SK-N-SH (cell line): ENCODE data around the gene EFHD1.

Experiments
- CTCF ChIP-seq: fragments of 200-600 bp; sonication (generic); IDR thresholded peaks from 2 replicates; pipeline ENCODE4 v1.6.1; 2017; ENCODE audit warnings: antibody characterized with exemption, mild to moderate bottlenecking, moderate library complexity
- ELF1 ChIP-seq: IDR thresholded peaks from 2 replicates; pipeline ENCODE4 v1.4.0; 2012
- EZH2phosphoT487 ChIP-seq: fragments of 200-600 bp; sonication (generic); IDR thresholded peaks from 2 replicates; pipeline ENCODE4 v1.6.1; 2017; ENCODE audit warnings: low read depth, mixed run types, mild to moderate bottlenecking, antibody characterized with exemption, moderate library complexity, borderline replicate concordance
- NFIC ChIP-seq: IDR thresholded peaks from 2 replicates; pipeline ENCODE4 v1.4.0; 2012; ENCODE audit warnings: borderline replicate concordance
- RXRA ChIP-seq: IDR thresholded peaks from 2 replicates; pipeline ENCODE4 v1.4.0; 2012; ENCODE audit warnings: low read depth, mild to moderate bottlenecking, borderline replicate concordance
- SMC3 ChIP-seq: IDR thresholded peaks from 2 replicates; pipeline ENCODE4 v1.6.1; 2012; ENCODE audit warnings: low read depth, low read length, improper control_type of control experiment
- TEAD4 ChIP-seq: IDR thresholded peaks from 2 replicates; pipeline ENCODE4 v1.4.0; 2012; ENCODE audit warnings: mild to moderate bottlenecking, borderline replicate concordance; ENCODE audit not compliant: insufficient read depth
- YY1 ChIP-seq: IDR thresholded peaks from 2 replicates; pipeline ENCODE4 v1.4.0; 2012; ENCODE audit warnings: low read depth, mild to moderate bottlenecking
- TF ChIP-seq, protein P1 (sequence below): fragments of 150-350 bp; IDR thresholded peaks from 2 replicates; pipeline ENCODE4 v1.6.1; 2017; ENCODE audit warnings: antibody characterized with exemption, low read length, low read depth, borderline replicate concordance
- TF ChIP-seq, protein P2 (sequence below): IDR thresholded peaks from 2 replicates; pipeline ENCODE4 v1.4.0; 2012; ENCODE audit warnings: low read depth

GRCh38 chr2:232693344-232693743 lies 59.9 kb downstream of the EFHD1 start:
- TF ChIP-seq EZH2phosphoT487 (no peak), ELF1 (no peak), CTCF (no peak), RXRA (no peak), TEAD4 (no peak), SMC3 (no peak), YY1 (no peak), NFIC (no peak)
- TF ChIP-seq, protein P1, sequence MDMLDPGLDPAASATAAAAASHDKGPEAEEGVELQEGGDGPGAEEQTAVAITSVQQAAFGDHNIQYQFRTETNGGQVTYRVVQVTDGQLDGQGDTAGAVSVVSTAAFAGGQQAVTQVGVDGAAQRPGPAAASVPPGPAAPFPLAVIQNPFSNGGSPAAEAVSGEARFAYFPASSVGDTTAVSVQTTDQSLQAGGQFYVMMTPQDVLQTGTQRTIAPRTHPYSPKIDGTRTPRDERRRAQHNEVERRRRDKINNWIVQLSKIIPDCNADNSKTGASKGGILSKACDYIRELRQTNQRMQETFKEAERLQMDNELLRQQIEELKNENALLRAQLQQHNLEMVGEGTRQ, result no peak
- TF ChIP-seq, protein P2, sequence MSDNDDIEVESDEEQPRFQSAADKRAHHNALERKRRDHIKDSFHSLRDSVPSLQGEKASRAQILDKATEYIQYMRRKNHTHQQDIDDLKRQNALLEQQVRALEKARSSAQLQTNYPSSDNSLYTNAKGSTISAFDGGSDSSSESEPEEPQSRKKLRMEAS, result no peak
